CD4-positive, CD25-positive, alpha-beta regulatory T cell (primary cell): Measurements from ENCODE around the gene MBD5. TPM values are rescaled to one million over a fixed set of nuclear protein-coding genes. Genes with fewer than 3 reads are reported as not detected.

Source experiments
- ATAC-seq, 2 donors: fragments of 150-1000 bp; cut with Tn5 transposase; one replicate each; pipeline ENCODE4 v1.10.0; 2021; ENCODE audit warnings: low read depth in 2 of 2, moderate number of reproducible peaks in 2 of 2, moderate library complexity in 1 of 2
- DNase-seq, 3 donors: peaks; one replicate each; pipeline versions ENCODE4 v3.0.0 to v3.0.0-alpha.2; 2012 to 2022; ENCODE audit warnings: mixed read lengths in 1 of 3
- H3K27ac ChIP-seq: one replicate; pipeline ENCODE4 v1.7.0; 2013; ENCODE audit warnings: mild to moderate bottlenecking, low read length; ENCODE audit not compliant: insufficient read depth, poor library complexity, severe bottlenecking
- H3K27me3 ChIP-seq: one replicate; pipeline ENCODE4 v1.7.0; 2013; ENCODE audit warnings: low read length; ENCODE audit not compliant: control insufficient read depth, insufficient read depth
- H3K36me3 ChIP-seq: one replicate; pipeline ENCODE4 v1.7.0; 2013; ENCODE audit warnings: mild to moderate bottlenecking, low read length, moderate library complexity; ENCODE audit not compliant: control insufficient read depth, insufficient read depth
- H3K4me1 ChIP-seq: 2 replicates; pipeline ENCODE4 v1.7.0; 2013; ENCODE audit warnings: mild to moderate bottlenecking, low read length; ENCODE audit not compliant: insufficient read depth, control insufficient read depth, poor library complexity, severe bottlenecking
- H3K4me3 ChIP-seq: one replicate; pipeline ENCODE4 v1.7.0; 2013; ENCODE audit warnings: low read depth, mild to moderate bottlenecking, low read length, moderate library complexity
- H3K9me3 ChIP-seq, 2 experiments: 1 replicate in 1 of 2; 2 replicates in 1 of 2; pipeline ENCODE4 v1.7.0; 2013; ENCODE audit warnings: low read length in 2 of 2, mild to moderate bottlenecking in 1 of 2, moderate library complexity in 1 of 2; ENCODE audit not compliant: control insufficient read depth in 2 of 2
- H3K27ac Mint-ChIP-seq, 3 donors: one replicate each; pipeline ENCODE4 v1.8.0; 2020 to 2022; ENCODE audit warnings: mild to moderate bottlenecking in 3 of 3, mixed read lengths in 3 of 3, moderate library complexity in 2 of 3
- H3K27me3 Mint-ChIP-seq: one replicate; pipeline ENCODE4 v1.8.0; 2022; ENCODE audit warnings: mild to moderate bottlenecking, mixed read lengths
- H3K36me3 Mint-ChIP-seq: one replicate; pipeline ENCODE4 v1.8.0; 2020; ENCODE audit warnings: mixed read lengths
- H3K4me1 Mint-ChIP-seq, 4 donors: one replicate each; pipeline ENCODE4 v1.8.0; 2020 to 2022; ENCODE audit warnings: mixed read lengths in 4 of 4, mild to moderate bottlenecking in 1 of 4
- H3K4me3 Mint-ChIP-seq, 4 donors: one replicate each; pipeline ENCODE4 v1.8.0; 2020 to 2022; ENCODE audit warnings: mild to moderate bottlenecking in 4 of 4, mixed read lengths in 4 of 4, moderate library complexity in 3 of 4
- H3K9me3 Mint-ChIP-seq, 7 donors: one replicate each; pipeline ENCODE4 v1.8.0; 2020 to 2022; ENCODE audit warnings: mixed read lengths in 7 of 7, mild to moderate bottlenecking in 3 of 7, moderate library complexity in 2 of 7
- polyA plus RNA-seq, 4 donors: library from polyadenylated mRNA; unstranded; fragments of 300-500 nt; fragmentation: Illumina TruSeq; gene quantifications; one replicate each; pipeline ENCODE4 v1.2.3, GENCODE V29; 2021
- total RNA-seq: library from RNA; stranded (reverse); gene quantifications from one replicate; pipeline ENCODE4 v1.2.3, GENCODE V29; 2022

The MBD5 gene
- total and polyA plus RNA-seq, 5 donors from 2014 or later: 11.7 to 62.6 (median 13.1) TPM

DNA sequence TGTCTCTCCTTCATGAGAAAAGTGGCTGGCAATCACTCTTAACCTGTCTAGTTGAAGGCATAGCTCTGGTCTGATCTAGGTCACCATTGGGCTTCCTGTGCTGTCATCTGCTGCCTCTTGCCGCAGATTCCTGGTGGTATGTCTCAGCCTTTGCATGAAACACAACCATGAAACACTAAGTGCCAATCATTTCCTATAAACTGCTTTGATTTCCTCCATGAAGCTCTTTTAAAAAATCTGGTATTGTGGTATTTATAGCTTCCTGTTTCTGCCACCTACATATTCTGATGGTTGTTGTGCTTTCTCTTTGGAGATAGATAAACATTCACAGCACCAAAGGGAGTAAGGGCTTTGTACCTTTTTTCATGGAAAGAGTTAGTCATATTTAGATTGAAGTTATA, 503.6 kb downstream of the MBD5 start:
- H3K4me1 ChIP-seq: peaks cover 51% of the 10 kb centered on the region
- H3K27ac ChIP-seq: peak overlapping the region; percentile 44
- H3K27ac Mint-ChIP-seq: peak overlapping the region; percentile 66 to 90 (median 88)
- H3K36me3 ChIP-seq: no peaks in the 10 kb centered on the region
- peak overlapping the region; percentile 49 for H3K4me3 ChIP-seq
- no peaks in the 10 kb centered on the region for H3K9me3 ChIP-seq
- peaks cover 24 to 70% (median 47%) of the 10 kb centered on the region in 4 donors for H3K4me1 Mint-ChIP-seq
- DNase-seq (peak in 2 of 3 donors; percentile 58 to 86), ATAC-seq (peak; percentile 93)
- no peaks in the 10 kb centered on the region for H3K36me3 Mint-ChIP-seq
- H3K9me3 Mint-ChIP-seq: peaks cover 0 to 2% (median 0%) of the 10 kb centered on the region in 7 donors
- H3K27me3 Mint-ChIP-seq: no peaks in the 10 kb centered on the region
- H3K27me3 ChIP-seq: no peaks in the 10 kb centered on the region
- H3K4me3 Mint-ChIP-seq: peak overlapping the region in 3 of 4 donors; percentile 3 to 32 (median 4)

DNA sequence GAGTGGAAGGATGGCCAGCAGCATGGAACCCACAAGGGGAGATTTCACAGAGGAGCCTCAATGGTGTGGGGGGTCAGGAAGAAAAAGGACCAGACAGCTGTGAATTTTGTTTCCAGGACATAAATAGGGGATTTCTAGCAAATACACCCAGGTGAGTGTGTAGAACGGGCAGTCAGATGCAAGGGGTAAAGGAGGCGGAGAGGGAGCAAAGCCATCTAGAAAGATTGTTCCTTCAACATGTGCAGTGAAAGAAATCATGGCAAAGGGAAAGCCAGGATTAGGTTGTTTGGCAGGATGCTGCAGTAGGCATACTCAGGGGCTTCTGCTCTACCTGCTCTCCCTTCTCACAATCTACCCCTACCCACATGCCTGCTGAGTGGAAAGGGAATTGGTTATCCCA, 504.2 kb downstream of the MBD5 start:
- Histone ChIP-seq H3K4me3 (no peak overlapping the region), H3K4me1 (peaks cover 51% of the 10 kb centered on the region), H3K9me3 (no peaks in the 10 kb centered on the region), H3K27me3 (no peaks in the 10 kb centered on the region), H3K27ac (peak overlapping the region; percentile 44), H3K36me3 (no peaks in the 10 kb centered on the region)
- Mint-ChIP-seq H3K27ac (peak overlapping the region; percentile 66 to 96 (median 88)), H3K4me1 (peaks cover 24 to 76% (median 47%) of the 10 kb centered on the region in 4 donors), H3K27me3 (no peaks in the 10 kb centered on the region), H3K4me3 (peak overlapping the region in 2 of 4 donors; percentile 4 to 32), H3K36me3 (no peaks in the 10 kb centered on the region), H3K9me3 (peaks cover 0 to 2% (median 0%) of the 10 kb centered on the region in 7 donors)
- DNase-seq: no peak
- ATAC-seq: no peak

GRCh38 chr2:148526509-148527346, 505.8 kb downstream of the MBD5 start:
- Mint-ChIP-seq H3K27ac (peak overlapping the region; percentile 16 to 91 (median 88)), H3K4me3 (peak overlapping the region in 3 of 4 donors; percentile 62 to 71 (median 68))
- H3K4me1 ChIP-seq: peaks cover 51% of the 10 kb centered on the region

GRCh38 chr2:148527488-148528340, 506.8 kb downstream of the MBD5 start:
- Mint-ChIP-seq H3K4me1 (peaks cover 24 to 73% (median 46%) of the 10 kb centered on the region in 4 donors), H3K27ac (peak overlapping the region; percentile 88 to 93 (median 91)), H3K36me3 (no peaks in the 10 kb centered on the region), H3K27me3 (no peaks in the 10 kb centered on the region), H3K9me3 (peaks cover 0 to 2% (median 0%) of the 10 kb centered on the region in 7 donors), H3K4me3 (peak overlapping the region in 3 of 4 donors; percentile 62 to 71 (median 68))
- DNase-seq (peak in 1 of 3 donors; percentile 20), ATAC-seq (no peak)
- H3K36me3 ChIP-seq: no peaks in the 10 kb centered on the region
- H3K9me3 ChIP-seq: no peaks in the 10 kb centered on the region
- H3K4me1 ChIP-seq: peaks cover 51% of the 10 kb centered on the region
- no peak overlapping the region for H3K27ac ChIP-seq
- no peaks in the 10 kb centered on the region for H3K27me3 ChIP-seq
- peak overlapping the region; percentile 38 for H3K4me3 ChIP-seq

More at GRCh38 chr2:148526509-148527346, 505.8 kb downstream of the MBD5 start:
- ATAC-seq: no peak
- no peaks in the 10 kb centered on the region for H3K36me3 Mint-ChIP-seq
- Histone ChIP-seq H3K27me3 (no peaks in the 10 kb centered on the region), H3K4me3 (peak overlapping the region; percentile 38), H3K36me3 (no peaks in the 10 kb centered on the region), H3K9me3 (no peaks in the 10 kb centered on the region), H3K27ac (no peak overlapping the region)
- H3K9me3 Mint-ChIP-seq: peaks cover 0 to 2% (median 0%) of the 10 kb centered on the region in 7 donors
- H3K27me3 Mint-ChIP-seq: no peaks in the 10 kb centered on the region
- no peak for DNase-seq
- H3K4me1 Mint-ChIP-seq: peaks cover 24 to 76% (median 46%) of the 10 kb centered on the region in 4 donors

GRCh38 chr2:148528356-148529064, 507.6 kb downstream of the MBD5 start:
- peaks cover 45% of the 10 kb centered on the region for H3K4me1 ChIP-seq
- H3K9me3 ChIP-seq: no peaks in the 10 kb centered on the region
- Mint-ChIP-seq H3K4me1 (peaks cover 24 to 65% (median 41%) of the 10 kb centered on the region in 4 donors), H3K27me3 (no peaks in the 10 kb centered on the region), H3K36me3 (no peaks in the 10 kb centered on the region), H3K4me3 (peak overlapping the region in 3 of 4 donors; percentile 31 to 68 (median 62)), H3K27ac (peak overlapping the region; percentile 34 to 93 (median 88)), H3K9me3 (peaks cover 0 to 2% (median 0%) of the 10 kb centered on the region in 7 donors)
- no peak overlapping the region for H3K27ac ChIP-seq
- no peaks in the 10 kb centered on the region for H3K36me3 ChIP-seq
- ATAC-seq (no peak), DNase-seq (peak in 2 of 3 donors; percentile 42 to 49)
- H3K27me3 ChIP-seq: no peaks in the 10 kb centered on the region
- H3K4me3 ChIP-seq: no peak overlapping the region

- peaks cover 33% of the 10 kb centered on the region for H3K4me1 ChIP-seq
- H3K4me3 Mint-ChIP-seq: no peak overlapping the region
- H3K27ac Mint-ChIP-seq: peak overlapping the region in 2 of 3 donors; percentile 51 to 92
Observed at GRCh38 chr2:148529745-148530144, 508.9 kb downstream of the MBD5 start.

DNA sequence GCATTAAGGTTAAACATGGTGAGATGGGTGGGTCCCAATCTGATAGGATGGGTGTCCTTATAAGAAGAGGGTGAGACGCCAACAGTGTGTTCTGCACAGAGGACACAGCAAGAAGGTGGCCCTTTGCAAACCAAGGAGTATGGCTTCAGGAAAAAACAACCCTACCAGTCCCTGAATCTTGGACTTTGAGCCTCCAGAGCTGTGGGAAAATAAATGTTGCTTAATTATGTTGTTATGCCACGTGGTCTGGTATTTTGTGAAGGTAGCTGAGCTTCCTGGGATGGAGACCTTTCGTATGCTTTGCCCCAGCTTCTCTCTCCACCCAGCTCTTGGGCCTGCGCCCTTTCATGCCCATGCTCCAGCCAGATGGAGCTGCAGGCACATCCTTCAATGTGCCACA, 509.5 kb downstream of the MBD5 start:
- Histone ChIP-seq H3K9me3 (no peaks in the 10 kb centered on the region), H3K4me1 (peaks cover 27% of the 10 kb centered on the region), H3K4me3 (no peak overlapping the region), H3K27ac (no peak overlapping the region), H3K36me3 (no peaks in the 10 kb centered on the region), H3K27me3 (no peaks in the 10 kb centered on the region)
- H3K27me3 Mint-ChIP-seq: no peaks in the 10 kb centered on the region
- peaks cover 0 to 2% (median 0%) of the 10 kb centered on the region in 7 donors for H3K9me3 Mint-ChIP-seq
- no peaks in the 10 kb centered on the region for H3K36me3 Mint-ChIP-seq
- peaks cover 11 to 50% (median 26%) of the 10 kb centered on the region in 4 donors for H3K4me1 Mint-ChIP-seq
- DNase-seq: no peak
- no peak overlapping the region for H3K4me3 Mint-ChIP-seq
- H3K27ac Mint-ChIP-seq: peak overlapping the region in 2 of 3 donors; percentile 51 to 64
- no peak for ATAC-seq

More at GRCh38 chr2:148529745-148530144, 508.9 kb downstream of the MBD5 start:
- peaks cover 0 to 2% (median 0%) of the 10 kb centered on the region in 7 donors for H3K9me3 Mint-ChIP-seq
- no peak for DNase-seq
- no peak for ATAC-seq
- H3K4me1 Mint-ChIP-seq: peaks cover 15 to 56% (median 30%) of the 10 kb centered on the region in 4 donors
- no peaks in the 10 kb centered on the region for H3K27me3 Mint-ChIP-seq
- no peak overlapping the region for H3K27ac ChIP-seq
- H3K4me3 ChIP-seq: no peak overlapping the region
- H3K9me3 ChIP-seq: no peaks in the 10 kb centered on the region
- H3K36me3 Mint-ChIP-seq: no peaks in the 10 kb centered on the region
- H3K36me3 ChIP-seq: no peaks in the 10 kb centered on the region
- H3K27me3 ChIP-seq: no peaks in the 10 kb centered on the region
